HG03442 (cell line): Measurements from ENCODE around the gene SEC14L6.
"Not testable (repeated sequence)": the region's sequence is repeated elsewhere in the genome, so short reads cannot be mapped to it uniquely, and the experiment has no call there.

Experiments used
- ATAC-seq: cut with Tn5 transposase; IDR thresholded peaks from one replicate; pipeline ENCODE4 v1.9.1; 2021; ENCODE audit warnings: mild to moderate bottlenecking, moderate library complexity; ENCODE audit not compliant: unreplicated experiment

Gene SEC14L6

GRCh38 chr22:30567277-30567676 lies 20.7 kb upstream of the SEC14L6 start:
- not testable (repeated sequence) for ATAC-seq

- ATAC-seq = no peak
Observed at GRCh38 chr22:30566125-30566524, 19.6 kb upstream of the SEC14L6 start.

DNA sequence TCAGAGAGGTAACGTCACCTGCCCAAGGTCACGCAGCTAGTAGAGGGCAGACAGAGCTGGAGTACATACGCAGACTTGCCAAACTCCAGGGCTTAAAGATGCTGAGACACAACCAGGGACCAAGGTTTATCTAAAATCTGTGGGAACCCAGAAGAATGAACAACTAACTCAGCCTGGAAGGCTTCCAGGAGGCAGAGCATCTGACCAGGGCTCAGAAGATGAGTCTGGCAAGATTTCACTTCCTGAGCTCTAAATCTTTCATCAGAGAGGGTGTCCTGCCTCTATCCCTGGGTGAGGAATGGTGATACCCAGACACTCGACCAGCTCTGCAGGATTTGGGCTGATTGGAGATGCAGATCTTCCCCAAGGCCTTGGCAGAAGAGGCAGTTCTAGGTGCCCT lies 18.8 kb upstream of the SEC14L6 start:
- no peak for ATAC-seq

DNA sequence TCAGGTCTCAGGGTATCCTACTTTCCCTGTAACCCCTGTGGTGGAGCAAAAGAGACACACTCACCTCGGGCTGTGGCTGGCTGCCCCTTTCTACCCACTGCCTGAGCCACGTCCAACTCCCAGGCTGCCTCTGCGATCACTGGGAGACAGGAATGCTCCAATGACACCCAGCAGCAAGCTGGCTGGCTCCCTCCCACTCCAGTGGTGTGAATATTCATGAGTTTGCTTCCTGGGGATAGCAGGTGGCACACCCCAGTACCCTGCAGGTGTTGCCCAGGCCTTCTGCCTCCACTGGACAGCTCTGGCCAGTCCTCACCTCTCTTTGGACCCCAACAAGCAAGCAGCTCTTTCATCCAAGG lies 18.2 kb upstream of the SEC14L6 start:
- no peak for ATAC-seq

DNA sequence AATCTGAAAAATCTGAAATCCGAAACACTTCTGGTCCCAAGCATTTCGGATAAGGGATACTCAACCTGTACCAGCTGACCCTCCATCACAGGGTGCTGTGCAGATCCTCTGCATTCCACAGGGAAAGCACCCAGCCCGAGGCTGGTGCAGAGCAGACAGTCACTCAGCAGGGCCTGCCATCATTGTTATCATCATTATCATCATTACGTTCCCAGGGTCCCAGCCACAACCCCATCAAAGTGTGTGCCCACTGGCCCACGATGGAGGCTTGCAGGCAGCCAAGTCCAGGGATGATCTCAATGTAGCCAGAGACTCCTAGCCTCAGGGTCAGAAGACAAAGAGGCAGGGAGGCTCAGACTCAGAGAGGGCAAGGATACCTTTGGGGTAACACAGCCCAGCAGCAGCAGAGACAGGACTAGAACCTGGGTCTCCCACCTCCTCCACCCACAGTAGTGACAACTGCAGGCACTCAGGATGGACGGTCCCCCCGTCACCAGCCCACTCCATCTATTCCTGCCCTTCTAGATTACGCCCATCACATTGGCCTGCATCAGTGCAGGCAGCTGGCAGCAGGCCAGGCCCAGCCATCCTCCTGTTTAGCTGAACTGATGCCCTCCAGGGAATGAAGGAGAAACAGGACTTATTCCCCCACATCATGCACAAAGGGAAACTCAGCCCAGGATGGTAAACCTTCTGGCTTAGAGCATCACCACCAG lies 17.7 kb upstream of the SEC14L6 start:
- ATAC-seq = no peak

DNA sequence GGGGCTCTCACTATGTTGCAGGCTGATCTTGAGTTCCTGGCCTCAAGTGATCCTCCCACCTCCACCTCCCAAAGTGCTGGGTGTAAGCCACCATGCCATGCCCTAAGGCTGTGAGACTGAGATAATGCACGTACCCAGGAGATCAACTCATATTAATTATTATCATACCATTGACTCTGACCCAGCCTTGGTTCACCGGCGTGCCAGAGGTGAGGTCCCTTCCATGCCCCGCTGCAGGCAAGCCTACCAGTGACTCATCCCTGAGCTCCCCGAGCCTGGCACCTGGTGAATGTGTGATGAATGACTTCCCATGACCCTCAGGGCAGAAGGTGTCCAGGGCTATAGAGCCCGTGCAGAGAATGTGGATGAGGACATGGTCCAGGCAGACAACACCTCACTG lies 15.8 kb upstream of the SEC14L6 start:
- ATAC-seq = no peak

GRCh38 chr22:30561402-30562189 lies 15.1 kb upstream of the SEC14L6 start:
- no peak for ATAC-seq

- not testable (repeated sequence) for ATAC-seq
Observed at GRCh38 chr22:30560643-30561202, 14.2 kb upstream of the SEC14L6 start.

DNA sequence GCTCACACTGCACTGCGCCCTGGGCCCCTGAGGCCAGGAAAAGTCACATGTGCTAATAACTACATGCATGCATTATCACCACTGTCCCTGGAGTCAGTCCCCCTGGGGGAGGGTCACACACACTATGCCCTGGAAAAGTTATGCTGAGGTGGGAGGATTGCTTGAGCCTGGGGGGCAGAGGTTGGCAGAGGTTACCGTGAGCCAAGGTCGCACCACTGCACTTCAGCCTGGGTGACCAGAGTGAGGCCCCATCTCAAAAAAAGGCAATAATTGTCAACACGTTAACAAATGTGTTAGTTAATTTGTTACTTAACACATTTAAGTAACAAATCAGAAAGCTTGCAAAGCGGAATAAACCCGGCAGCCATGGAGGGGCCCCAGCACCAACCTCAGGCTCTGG lies 13.3 kb upstream of the SEC14L6 start:
- no peak for ATAC-seq

GRCh38 chr22:30557243-30557642 lies 10.7 kb upstream of the SEC14L6 start:
- no peak for ATAC-seq

DNA sequence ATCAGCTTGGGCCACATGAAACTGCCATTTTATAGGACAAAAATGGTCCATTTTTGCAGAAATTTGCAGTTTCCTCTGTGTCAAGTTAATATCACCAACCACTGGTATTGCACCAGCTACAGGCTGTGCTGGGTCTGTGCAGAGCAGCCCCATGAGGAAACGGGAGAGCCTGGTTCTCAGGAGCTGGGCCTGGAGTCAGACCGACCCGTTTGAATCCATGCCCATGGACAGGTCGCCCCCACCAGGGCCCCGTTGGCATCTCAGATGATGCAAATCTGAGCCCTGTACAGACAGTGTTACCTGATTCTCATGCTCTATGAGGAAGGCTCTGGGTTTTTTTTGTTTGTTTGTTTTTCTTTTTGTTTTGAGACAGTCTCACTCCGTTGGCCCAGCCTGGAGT lies 9.8 kb upstream of the SEC14L6 start:
- ATAC-seq = no peak

- no peak for ATAC-seq
Observed at GRCh38 chr22:30555282-30556210, 9.0 kb upstream of the SEC14L6 start.

- ATAC-seq = no peak
Observed at GRCh38 chr22:30553971-30554370, 7.4 kb upstream of the SEC14L6 start.

- no peak for ATAC-seq
Observed at GRCh38 chr22:30552719-30553118, 6.2 kb upstream of the SEC14L6 start.

GRCh38 chr22:30551813-30552212 lies 5.3 kb upstream of the SEC14L6 start:
- not testable (repeated sequence) for ATAC-seq

GRCh38 chr22:30547188-30547587 lies 647 bp upstream of the SEC14L6 start:
- no peak for ATAC-seq

DNA sequence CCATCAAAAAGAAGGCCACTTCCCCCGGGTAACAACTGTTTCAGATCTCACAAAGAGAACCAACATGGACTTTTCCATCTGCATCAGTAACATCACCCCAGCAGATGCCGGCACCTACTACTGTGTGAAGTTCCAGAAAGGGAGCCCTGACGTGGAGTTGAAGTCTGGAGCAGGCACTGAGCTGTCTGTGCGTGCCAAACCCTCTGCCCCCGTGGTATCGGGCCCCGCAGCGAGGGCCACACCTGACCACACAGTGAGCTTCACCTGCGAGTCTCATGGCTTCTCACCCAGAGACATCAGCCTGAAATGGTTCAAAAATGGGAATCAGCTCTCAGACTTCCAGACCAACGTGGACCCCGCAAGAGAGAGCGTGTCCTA lies 3.7 kb downstream of the SEC14L6 start:
- ATAC-seq = no peak

GRCh38 chr22:30541961-30542810 lies 4.4 kb downstream of the SEC14L6 start:
- no peak for ATAC-seq

- ATAC-seq = not testable (repeated sequence)
Observed at GRCh38 chr22:30541511-30541910, 5.0 kb downstream of the SEC14L6 start.

DNA sequence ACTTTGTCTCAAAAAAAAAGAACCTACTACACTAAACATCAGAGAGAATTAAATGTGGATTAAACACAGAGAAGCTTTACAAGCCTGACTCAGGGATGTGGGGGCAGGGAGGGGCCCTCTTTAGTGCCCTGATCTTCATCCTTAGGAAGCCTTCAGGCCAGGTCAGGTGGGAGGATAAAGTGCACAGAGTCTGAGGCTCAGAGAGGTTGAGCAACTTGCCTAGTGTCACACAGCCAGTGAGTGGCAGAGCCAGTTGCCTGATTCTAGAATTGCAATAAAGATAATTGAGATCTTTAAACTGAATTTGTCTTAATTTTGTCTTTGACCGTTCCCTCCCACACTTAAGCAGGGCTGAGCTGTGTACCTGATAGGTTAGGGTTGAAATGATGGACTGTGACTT lies 7.2 kb downstream of the SEC14L6 start:
- no peak for ATAC-seq
